ENCODE measurements around the gene RCBTB2. TPM values are rescaled to one million over a fixed set of nuclear protein-coding genes. Genes with fewer than 3 reads are reported as not detected.

Gene RCBTB2
- total and polyA plus RNA-seq, 2 donors (not counting 3 experiments of a cell fraction or from before 2014, with no cell fraction given) = 10.7 to 12.6 TPM

GRCh38 chr13:48493851-48494250, 39.0 kb downstream of the RCBTB2 start:
- POLR2A ChIA-PET = no interaction called here
- intact Hi-C loops (cut with micrococcal nuclease) = loop anchor here (2.0 kb wide), 3 partner anchors 17 to 81 kb away; partner anchors contain the start of gene LPAR6

More at GRCh38 chr13:48493851-48494250, 39.0 kb downstream of the RCBTB2 start:
- peak; percentile 47 for DNase-seq (ENCODE audit: low read depth, low spot score)
- BruUV-seq (replicated peaks) = no TSS peak
- no peak for FAIRE-seq
- H3K36me3 ChIP-seq (ENCODE audit: control insufficient read depth in 2 of 2, extremely low read depth in 1 of 2, insufficient read depth in 2 of 2, low read length in 2 of 2) = no peaks in the 10 kb centered on the region
- no peak overlapping the region for H2AFZ ChIP-seq (ENCODE audit: low read depth, low read length)
- no peaks in the 10 kb centered on the region for H3K9me3 ChIP-seq (replicated peaks; ENCODE audit: control insufficient read depth, insufficient read depth, low read length)
- dilution Hi-C loops (cut with MboI; ENCODE audit: extremely low pct_ligation_motif_present, low sequenced_read_pairs) = no loop called here
- CTCF ChIA-PET = interaction anchor here (1.3 to 2.3 kb wide), 3 partner anchors 39 to 160 kb away, joined by 3 to 8 read pairs (median 4); partner anchors contain the start of gene RCBTB2
- TF ChIP-seq POLR2A (IDR thresholded peaks at IDR 0.05; ENCODE audit: low read depth, low read length) = no peak
- TF ChIP-seq FOS (IDR thresholded peaks at IDR 0.05; ENCODE audit: borderline replicate concordance, insufficient read depth, low read length) = no peak
- TF ChIP-seq GATA2 (IDR thresholded peaks at IDR 0.05; ENCODE audit: insufficient read depth, insufficient read length, low read depth, low read length) = no peak
- TF ChIP-seq POLR2AphosphoS5 (IDR thresholded peaks at IDR 0.05; ENCODE audit: insufficient read depth, low read depth, low read length) = no peak
- TF ChIP-seq EZH2 (IDR thresholded peaks at IDR 0.05; ENCODE audit: borderline replicate concordance, low read depth, low read length, severe bottlenecking) = no peak
- no peak for TF ChIP-seq MYC (IDR thresholded peaks at IDR 0.05; ENCODE audit: low read depth, low read length)
- TF ChIP-seq, protein P1, sequence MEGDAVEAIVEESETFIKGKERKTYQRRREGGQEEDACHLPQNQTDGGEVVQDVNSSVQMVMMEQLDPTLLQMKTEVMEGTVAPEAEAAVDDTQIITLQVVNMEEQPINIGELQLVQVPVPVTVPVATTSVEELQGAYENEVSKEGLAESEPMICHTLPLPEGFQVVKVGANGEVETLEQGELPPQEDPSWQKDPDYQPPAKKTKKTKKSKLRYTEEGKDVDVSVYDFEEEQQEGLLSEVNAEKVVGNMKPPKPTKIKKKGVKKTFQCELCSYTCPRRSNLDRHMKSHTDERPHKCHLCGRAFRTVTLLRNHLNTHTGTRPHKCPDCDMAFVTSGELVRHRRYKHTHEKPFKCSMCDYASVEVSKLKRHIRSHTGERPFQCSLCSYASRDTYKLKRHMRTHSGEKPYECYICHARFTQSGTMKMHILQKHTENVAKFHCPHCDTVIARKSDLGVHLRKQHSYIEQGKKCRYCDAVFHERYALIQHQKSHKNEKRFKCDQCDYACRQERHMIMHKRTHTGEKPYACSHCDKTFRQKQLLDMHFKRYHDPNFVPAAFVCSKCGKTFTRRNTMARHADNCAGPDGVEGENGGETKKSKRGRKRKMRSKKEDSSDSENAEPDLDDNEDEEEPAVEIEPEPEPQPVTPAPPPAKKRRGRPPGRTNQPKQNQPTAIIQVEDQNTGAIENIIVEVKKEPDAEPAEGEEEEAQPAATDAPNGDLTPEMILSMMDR (IDR thresholded peaks at IDR 0.05; ENCODE audit: extremely low read depth in 1 of 2, insufficient read depth in 1 of 2, low read depth in 1 of 2, low read length in 2 of 2) = no peak
- no peak for TF ChIP-seq JUN (IDR thresholded peaks at IDR 0.05; ENCODE audit: borderline replicate concordance, insufficient read depth, insufficient read length, low read depth)
- H3K9ac ChIP-seq (replicated peaks; ENCODE audit: extremely low read depth, insufficient read depth, low read length) = no peak overlapping the region
- peaks cover 50% of the 10 kb centered on the region for H3K4me1 ChIP-seq (ENCODE audit: control insufficient read depth, extremely low read depth, insufficient read depth, low read length)
- peak overlapping the region; percentile 12 for H3K27ac ChIP-seq (ENCODE audit: insufficient read depth, low read depth, low read length)
- no peaks in the 10 kb centered on the region for H3K9me1 ChIP-seq (replicated peaks; ENCODE audit: control insufficient read depth, extremely low read depth, insufficient read depth, low read length)
- peak overlapping the region; percentile 86 for H3K4me2 ChIP-seq (ENCODE audit: insufficient read depth, low read length)
- H3K4me3 ChIP-seq (replicated peaks in 1 of 3; ENCODE audit: insufficient read depth in 1 of 3, low read depth in 1 of 3, low read length in 3 of 3) = no peak overlapping the region
- H3K79me2 ChIP-seq (ENCODE audit: control insufficient read depth, insufficient read depth, low read length) = no peaks in the 10 kb centered on the region
- no peaks in the 10 kb centered on the region for H4K20me1 ChIP-seq (replicated peaks; ENCODE audit: control insufficient read depth, extremely low read depth, insufficient read depth, low read length)
- no peaks in the 10 kb centered on the region for H3K27me3 ChIP-seq (ENCODE audit: control insufficient read depth in 2 of 2, insufficient read depth in 2 of 2, low read length in 2 of 2)

Data from endothelial cell of umbilical vein (primary cell).